ENCODE data around the gene CFAP61.

Gene CFAP61

GRCh38 chr20:20409331-20409730 lies 357.0 kb downstream of the CFAP61 start:
- DNase-seq: no peak

All from DMS 273 treated with DMSO at 0.1 percent for 48 hours (cell line).